GM19023 (cell line): ENCODE measurements around the gene MCM5.
"Not testable (repeated sequence)": the region's sequence is repeated elsewhere in the genome, so short reads cannot be mapped to it uniquely, and the experiment has no call there.

ENCODE experiments used
- ATAC-seq: cut with Tn5 transposase; IDR thresholded peaks from one replicate; pipeline ENCODE4 v1.9.1; 2021; ENCODE audit warnings: mild to moderate bottlenecking, moderate library complexity; ENCODE audit not compliant: unreplicated experiment

Gene MCM5

GRCh38 chr22:35449829-35450689 lies 50.1 kb downstream of the MCM5 start:
- no peak for ATAC-seq

- no peak for ATAC-seq
Measured at GRCh38 chr22:35450824-35451569, 51.1 kb downstream of the MCM5 start.

- ATAC-seq: no peak
Measured at GRCh38 chr22:35451592-35451991, 51.7 kb downstream of the MCM5 start.

GRCh38 chr22:35452351-35452781 lies 52.4 kb downstream of the MCM5 start:
- ATAC-seq: no peak

GRCh38 chr22:35452810-35453743 lies 53.1 kb downstream of the MCM5 start:
- no peak for ATAC-seq

GRCh38 chr22:35454416-35455054 lies 54.6 kb downstream of the MCM5 start:
- ATAC-seq: no peak

- no peak for ATAC-seq
Measured at GRCh38 chr22:35455529-35455928, 55.6 kb downstream of the MCM5 start.

- no peak for ATAC-seq
Measured at GRCh38 chr22:35456757-35457156, 56.8 kb downstream of the MCM5 start.

- no peak for ATAC-seq
Measured at GRCh38 chr22:35457729-35458546, 58.0 kb downstream of the MCM5 start.

GRCh38 chr22:35458547-35459422 lies 58.8 kb downstream of the MCM5 start:
- no peak for ATAC-seq

GRCh38 chr22:35459423-35459894 lies 59.5 kb downstream of the MCM5 start:
- no peak for ATAC-seq

GRCh38 chr22:35459976-35460375 lies 60.0 kb downstream of the MCM5 start:
- not testable (repeated sequence) for ATAC-seq

- ATAC-seq: no peak
Measured at GRCh38 chr22:35460688-35461087, 60.7 kb downstream of the MCM5 start.

GRCh38 chr22:35462498-35463230 lies 62.7 kb downstream of the MCM5 start:
- no peak for ATAC-seq

- no peak for ATAC-seq
Measured at GRCh38 chr22:35463231-35463933, 63.4 kb downstream of the MCM5 start.

GRCh38 chr22:35464399-35464798 lies 64.5 kb downstream of the MCM5 start:
- ATAC-seq: no peak

GRCh38 chr22:35465109-35465701 lies 65.3 kb downstream of the MCM5 start:
- no peak for ATAC-seq
